ENCODE measurements around the gene UNC13A.

GRCh38 chr19:17706750-17707181, 18.6 kb upstream of the UNC13A start:
- TF ChIP-seq CTCF (IDR thresholded peaks at IDR 0.05) (no peak), ZFX (IDR thresholded peaks at IDR 0.05; ENCODE audit: borderline replicate concordance) (no peak)

All from 22Rv1 (cell line).